ENCODE data around the gene FAM200C.

FAM200C gene

DNA sequence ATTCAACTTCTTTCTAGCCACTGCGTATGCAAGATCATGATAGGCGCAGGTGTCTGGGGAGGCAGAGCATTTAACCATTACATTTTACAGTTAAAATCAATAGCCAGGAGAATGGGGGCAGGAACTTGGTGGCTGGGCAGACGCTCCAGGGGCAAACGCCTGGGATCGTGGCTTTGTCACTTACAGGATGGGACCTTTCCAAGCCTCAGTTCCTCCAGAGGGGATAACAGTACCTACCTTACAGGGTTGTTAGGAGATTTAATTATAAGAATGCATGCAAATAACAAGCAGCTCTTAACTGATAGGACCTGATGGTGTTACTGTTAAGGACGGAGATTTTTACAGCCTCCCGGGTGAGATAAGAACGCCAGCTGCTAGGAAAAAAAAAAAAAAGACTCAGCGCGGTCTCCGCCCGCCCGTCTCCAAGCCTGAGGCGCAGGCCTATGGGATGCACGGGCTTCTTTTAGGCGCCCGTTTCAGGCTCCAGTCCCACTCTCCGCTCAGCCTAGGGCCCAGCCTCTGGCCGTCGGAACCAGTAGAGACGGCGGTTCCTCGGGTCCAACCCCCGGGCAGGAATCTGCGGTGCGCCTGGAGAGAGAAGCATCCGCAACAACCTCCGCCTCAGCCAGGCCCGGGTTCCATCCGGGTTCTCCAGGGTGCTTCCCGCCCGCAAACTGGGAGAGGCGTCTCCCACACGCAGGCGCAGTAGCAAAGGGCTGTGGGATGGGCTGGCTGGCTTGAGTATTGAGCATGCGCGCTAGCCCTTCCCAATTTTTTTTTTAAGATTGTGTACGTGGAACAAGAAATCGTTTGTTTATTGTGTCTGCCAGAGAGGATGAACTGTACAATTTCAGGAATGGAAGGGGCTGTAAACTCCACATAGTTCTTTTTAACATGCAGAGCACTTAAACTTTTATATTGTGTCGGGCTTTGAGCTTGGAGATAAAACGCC is at the start of gene FAM200C:
Gene FAM200C, minus strand, starts transcription at position 653 of the 952 bp plus-strand sequence. CDS start 4,564 bp downstream, outside the sequence.
- DNase-seq = peak; percentile 95 to 96 (median 95)

DNA sequence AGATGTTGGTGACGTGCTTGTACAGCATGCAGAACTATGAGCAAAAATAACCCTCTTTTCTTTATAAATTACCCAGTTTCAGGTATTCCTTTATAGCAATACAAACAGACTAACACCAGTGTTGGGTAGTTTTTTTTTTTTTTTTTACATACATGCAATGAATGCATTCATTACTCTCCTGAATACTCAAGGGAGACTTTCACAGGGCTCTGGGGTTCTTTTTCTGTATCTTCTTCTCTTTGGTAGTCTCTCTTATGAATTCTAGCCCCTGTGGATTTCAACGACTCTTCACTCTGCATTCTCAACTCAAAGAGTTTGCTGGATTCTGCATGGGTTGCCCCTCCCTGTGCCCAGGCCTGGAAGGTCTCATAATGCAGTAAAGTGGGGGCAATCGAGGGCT is 49.6 kb upstream of the FAM200C start:
- DNase-seq = no peak

DNA sequence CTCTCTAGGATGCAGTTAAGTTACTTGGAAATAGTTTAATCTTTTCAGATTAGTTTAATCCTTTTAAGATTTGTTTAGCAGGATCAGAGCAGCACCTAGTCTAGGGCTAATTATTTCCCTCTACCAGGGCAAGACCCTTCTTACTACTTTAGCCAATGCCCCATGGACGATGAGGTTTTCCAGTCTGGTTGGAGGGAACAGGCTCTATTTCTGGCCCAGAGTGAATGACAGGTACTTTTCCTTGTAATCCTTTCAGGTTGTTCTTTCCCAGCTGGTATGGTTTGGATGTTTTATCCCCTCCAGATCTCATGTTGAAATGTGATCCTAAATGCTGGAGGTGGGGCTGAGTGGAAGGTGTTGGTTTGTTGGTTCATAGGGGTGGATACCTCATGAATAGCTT is 49.0 kb upstream of the FAM200C start:
- no peak for DNase-seq

DNA sequence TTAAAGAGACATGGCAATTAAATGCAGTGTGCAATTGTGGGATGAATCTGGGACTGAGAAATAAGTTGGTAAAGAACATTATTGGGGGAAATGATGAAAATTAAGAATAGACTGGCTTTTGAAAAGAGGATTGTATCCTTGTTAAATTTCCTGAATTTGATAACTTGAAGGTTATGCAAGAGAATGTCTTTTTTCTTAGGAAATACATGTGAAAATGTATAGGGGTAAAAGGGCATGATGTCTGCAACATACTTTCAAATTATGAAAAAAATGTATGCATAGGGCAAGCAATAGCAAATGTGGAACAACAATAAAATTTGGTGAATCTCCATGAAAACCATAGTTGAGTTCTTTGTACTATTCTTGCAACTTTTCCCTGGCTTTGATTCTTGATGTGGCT is 45.9 kb upstream of the FAM200C start:
- DNase-seq = peak in 2 of 3 donors; percentile 49 to 50

DNA sequence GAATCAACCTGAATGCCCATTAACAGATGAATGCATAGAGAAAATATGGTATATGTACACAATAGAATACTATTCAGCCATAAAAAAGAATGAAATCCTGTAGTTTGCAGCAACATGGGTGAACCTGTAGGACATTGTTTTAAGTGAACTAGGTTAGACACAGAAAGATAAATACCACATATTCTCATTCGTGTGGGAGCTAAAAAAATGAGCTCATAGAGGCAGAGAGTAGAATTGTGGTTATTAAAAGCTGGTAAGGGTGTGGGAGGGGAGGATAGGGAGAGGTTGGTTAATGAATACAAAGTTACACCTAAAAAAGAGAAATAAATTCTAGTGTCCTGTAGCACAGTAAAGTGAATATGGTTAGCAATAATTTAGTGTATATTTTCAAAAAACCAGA is 45.3 kb upstream of the FAM200C start:
- DNase-seq = peak in 1 of 3 donors; percentile 25

DNA sequence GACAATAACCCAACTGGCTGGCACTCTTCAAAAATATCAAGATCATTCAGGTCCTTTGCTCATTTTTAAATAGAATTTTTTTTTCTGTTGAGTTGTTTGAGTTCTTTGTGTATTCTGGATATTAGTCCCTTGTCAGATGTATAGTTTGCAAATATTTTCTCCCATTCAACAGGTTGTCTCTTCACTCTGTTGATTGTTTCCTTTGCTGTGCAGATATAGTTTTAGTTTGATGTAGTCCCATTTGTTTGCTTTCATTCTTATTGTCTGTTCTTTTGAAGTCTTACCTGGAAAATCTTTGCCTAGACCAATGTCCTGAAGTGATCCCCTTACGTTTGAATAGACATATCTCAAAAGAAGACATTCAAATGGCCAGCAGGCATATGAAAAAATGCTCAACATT is 44.6 kb upstream of the FAM200C start:
- DNase-seq = no peak

DNA sequence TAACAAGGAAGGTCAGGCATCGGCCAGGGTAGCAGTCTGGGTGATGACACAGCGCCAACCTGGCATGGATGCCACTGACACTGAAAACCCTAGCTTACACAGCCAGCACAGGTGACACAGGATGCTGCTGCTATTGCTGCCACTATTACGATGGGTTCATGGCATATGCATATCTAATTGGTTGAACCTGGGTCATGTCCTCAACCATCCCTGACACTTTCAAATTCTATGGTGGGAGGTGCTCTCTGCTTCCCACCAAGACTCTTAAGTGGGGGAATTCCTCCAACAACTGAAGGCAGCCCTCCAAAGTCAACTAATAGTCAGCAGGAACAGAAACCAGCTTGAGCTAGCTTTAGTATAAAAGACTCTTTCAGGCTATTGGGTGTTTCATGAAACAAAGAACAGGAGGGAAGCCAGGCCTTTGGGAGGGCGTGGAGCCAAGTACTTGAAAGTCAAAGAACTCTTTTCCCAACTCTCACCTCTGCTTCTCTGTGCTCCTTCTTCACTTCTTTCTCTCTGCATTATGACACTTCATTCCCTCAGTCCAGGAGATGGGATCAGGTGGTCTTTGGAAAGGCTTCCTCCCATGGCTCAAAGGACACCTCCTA is 43.1 kb upstream of the FAM200C start:
- no peak for DNase-seq

DNA sequence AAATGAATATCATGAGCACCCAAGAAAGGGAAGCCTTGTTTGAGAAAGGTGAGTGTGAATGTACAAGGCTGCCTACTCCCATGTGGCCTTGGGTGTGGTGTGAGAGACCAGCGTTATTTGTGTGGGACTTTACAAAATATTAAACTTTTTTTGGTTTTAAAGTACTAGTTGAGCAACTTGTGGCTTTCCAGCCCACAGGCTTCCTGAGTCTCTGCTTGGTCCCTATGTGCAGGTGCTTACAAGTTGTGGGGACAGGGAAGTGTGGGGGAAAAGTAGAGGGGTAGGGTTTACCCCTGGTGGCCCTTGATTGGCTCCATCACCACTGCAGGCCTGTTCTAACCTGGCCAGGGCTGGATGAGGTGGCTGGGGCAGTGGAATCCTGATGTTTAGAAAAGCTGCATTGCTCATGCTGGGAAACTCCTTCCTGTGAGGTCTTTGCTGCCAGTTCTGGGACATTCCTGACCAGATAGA is 41.5 kb upstream of the FAM200C start:
- DNase-seq = peak; percentile 40 to 59 (median 43)

DNA sequence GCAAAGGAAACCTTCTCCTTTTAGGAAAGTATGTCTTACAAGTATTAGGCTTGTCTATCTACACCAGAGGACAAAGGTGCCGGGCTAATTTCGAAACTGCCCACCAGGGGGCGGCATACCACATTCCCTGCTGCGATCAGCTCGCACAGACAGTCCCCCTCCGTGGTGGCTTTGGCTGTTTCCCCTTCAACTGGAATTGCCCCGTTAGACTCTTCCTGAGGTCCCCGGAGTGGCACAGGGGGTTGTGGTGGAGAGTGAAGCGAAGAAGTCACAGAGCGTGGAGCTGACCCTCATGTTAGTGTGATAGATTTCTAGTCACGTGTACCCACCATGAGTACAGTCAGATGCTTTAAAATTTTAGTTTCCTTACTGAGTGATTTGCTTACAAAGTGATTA is 39.3 kb upstream of the FAM200C start:
- peak; percentile 89 to 92 (median 90) for DNase-seq

DNA sequence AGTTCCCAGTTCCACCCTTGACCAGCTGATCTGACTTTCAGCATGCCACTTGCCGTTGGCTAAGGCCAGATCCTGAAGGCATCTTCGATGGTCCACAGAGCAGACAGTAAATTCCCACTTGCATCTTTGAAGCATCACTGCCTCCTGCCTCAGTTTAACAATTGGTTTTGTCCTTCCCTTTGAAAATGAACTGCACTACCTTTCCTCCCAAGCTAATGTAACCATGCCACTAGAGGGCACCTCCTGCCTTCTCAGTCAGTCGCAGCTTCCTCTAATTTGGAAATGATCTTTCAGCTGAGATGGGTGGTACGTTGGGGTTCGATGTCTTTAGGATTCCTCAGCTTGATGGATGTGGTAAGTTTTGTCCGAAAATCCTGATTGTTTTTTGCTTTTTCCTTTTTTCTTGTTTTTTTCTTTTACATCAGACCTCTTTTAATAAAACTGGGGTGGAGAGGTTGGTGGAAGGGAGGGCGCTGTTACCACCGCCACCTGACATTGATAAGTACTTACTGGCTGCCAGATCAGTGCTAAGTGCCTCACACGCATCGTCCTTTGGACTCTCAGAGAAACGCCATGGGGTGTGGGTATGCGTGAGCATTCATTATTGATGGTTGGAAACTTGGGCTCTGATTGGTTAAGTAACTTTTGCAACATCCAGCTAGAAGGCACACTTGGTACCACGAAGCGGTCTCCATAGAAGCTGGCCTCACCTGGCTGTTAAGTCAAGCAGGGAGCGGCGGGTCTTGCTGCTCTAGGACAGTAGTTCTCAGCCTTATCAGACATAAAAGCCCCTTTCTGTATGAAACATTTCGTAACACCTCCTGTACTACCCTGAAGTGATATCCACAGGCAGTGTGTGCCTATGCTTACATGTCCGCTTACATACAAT is 38.7 kb upstream of the FAM200C start:
- peak; percentile 81 to 86 (median 85) for DNase-seq

DNA sequence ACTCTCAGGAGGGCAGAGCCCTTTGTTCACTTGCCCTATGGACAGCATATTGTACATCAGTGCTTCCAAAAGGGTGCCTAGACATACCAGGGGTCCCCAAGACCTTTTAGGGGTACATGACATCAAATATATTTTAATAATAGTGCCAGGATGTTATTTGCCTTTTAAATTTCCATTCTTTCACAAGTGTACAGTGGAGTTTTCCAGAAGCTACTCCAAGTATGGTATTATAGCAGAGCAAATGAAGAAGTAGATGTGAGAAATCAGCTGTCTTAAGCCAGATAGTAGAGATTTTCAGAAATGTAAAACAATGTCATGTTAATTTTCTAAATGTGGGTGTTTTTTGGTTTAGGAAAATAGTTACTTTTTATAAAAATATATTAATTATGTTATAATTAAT is 37.4 kb upstream of the FAM200C start:
- DNase-seq = peak; percentile 41 to 75 (median 65)

DNA sequence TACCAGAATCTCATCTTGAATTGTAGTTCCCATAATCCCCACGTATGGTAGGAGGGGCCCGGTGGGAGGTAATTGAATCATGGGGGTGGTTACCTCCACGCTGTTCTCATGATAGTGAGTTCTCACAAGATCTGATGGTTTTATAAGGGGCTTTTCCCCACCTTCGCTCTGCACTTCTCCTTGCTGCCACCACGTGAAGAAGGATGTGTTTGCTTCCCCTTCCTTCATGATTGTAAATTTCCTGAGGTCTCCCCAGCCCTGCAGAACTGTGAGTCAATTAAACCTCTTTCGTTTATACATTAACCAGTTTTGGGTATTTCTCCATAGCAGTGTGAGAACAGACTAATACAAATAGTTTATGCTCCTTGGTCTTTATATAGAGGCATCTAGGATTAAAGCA is 36.8 kb upstream of the FAM200C start:
- peak; percentile 83 to 86 (median 85) for DNase-seq

DNA sequence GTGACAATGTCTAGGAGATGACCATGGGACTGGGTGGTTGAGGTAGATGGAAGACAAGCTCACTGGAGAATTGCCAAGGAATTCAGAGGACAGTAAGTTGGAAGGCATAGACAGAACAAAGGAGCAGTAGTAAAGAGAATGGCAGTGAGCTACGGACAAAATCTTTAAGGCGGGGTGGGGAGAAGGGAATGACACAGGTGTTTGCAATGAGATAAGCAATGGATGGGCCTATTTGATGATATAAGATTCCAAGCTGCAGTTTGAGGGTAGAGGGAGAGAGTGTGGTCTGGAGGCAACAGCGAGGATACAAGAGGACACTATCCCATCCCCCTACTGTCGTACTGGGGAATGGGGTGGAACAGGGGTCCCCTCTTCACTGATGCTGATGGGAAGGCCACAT is 36.2 kb upstream of the FAM200C start:
- DNase-seq = no peak

DNA sequence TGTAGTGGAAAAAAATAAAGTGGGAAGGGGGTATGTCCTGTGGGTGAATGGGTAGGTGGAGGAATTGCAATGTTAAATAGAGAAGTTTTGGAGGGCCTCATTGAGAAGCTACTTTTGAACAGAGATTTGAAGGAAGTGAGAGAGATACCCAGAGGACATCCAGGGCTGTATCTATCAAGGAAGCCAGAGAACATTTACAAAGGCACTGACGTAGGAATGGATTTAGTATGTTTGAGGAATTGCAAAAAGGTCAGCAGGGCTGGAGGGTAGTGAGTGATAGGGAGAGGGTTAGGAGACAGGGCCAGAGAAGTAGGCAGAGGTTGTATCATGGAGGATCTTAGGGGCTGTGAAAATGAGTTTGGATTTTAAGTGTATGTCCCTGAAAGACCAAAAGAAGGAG is 35.7 kb upstream of the FAM200C start:
- peak in 2 of 3 donors; percentile 22 to 35 for DNase-seq

DNA sequence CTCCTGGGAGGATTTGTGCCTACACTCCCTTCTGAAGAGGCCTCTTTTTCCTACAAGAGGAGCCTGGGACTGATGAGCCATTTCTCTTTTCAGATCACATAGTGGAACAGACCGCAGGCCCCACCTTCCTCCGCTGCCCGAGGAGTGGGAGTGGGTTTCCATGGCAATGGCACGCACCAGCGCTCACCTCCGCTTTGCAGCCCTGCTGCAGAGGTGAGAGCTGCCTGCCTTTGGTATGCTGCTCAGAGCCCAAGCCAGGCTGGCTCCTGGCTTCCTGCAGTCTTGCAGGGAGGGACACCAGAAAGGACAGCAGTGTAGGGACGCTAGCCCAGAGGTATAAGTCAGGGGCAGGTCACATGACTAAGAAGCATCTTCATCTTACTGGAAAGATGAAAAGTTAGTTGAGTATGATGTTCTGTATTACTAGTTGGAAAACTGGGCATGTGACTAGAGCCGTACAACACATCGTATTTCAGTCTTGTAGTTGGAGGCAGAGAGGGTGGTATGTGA is 34.2 kb upstream of the FAM200C start:
- DNase-seq = no peak

DNA sequence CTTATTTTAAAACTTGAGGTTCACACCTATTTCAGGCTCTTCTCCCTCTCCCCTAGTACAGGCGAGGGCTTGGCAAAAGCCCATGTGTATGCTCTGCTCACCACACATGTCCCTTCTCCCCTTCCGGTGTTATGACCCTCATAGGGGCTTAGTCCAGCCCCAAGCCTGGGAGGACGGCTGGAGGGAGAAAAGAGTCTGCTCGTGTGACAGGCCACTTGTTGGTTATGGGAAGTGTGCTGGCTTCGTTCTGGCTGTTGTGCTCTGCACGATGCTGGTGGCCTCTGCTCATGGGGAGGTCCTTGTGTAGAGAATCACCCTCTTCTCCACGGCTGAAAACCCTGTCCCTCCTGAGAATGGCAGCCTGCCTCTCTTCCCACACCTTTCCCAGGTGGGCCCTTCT is 32.9 kb upstream of the FAM200C start:
- no peak for DNase-seq

DNA sequence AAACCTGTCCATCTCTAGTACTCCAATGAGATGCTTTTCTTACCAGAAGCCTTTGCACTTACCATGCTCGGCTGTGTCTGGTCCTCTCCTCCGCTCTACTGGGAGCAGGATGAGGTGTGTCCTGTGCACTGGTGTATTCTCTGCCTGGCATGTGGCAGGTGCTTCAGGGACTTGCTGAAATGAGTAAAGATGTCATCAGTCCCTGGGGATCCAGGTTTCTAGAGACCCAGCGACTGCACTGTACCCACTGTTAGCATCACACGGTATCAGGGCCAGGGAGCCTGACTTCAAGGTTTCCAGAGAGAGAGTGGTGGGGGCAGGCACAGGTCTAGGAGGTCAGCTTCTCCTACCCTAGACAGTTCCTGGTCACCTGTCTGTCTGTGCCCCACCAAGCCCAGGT is 32.3 kb upstream of the FAM200C start:
- no peak for DNase-seq

DNA sequence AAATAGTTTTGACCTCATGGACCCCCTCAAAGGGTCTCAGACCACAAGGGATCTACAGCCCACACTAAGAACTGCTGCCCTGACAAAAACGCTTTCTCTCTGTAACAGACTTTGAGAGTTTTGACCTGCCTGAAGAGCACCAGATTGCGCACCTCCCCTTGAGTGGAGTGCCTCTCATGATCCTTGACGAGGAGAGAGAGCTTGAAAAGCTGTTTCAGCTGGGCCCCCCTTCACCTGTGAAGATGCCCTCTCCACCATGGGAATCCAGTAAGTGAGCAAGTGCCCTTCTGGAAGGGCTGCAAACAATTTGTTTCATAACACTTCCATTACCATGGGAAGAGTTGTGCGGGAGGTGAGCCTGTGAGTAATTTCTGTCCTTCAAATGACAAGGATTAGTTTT is 27.8 kb upstream of the FAM200C start:
- no peak for DNase-seq

DNA sequence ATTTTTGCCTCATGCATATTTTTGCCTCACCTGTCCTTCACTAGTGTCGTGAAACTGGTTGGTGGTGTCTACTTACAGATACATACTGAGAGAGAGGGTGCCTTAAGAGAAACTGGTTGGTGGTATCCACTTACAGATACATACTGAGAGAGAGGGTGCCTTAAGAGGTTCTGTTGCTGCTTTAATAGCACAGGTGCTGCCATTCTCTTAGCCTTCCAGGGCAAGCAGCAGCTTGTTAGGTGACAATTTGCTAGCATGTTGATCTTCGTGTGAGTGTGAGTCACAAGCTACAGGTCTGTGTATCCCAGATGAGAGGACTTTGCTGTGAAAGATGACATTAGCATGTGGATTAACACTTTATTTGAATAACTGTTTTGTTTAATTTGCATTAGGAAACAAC is 23.2 kb upstream of the FAM200C start:
- no peak for DNase-seq

DNA sequence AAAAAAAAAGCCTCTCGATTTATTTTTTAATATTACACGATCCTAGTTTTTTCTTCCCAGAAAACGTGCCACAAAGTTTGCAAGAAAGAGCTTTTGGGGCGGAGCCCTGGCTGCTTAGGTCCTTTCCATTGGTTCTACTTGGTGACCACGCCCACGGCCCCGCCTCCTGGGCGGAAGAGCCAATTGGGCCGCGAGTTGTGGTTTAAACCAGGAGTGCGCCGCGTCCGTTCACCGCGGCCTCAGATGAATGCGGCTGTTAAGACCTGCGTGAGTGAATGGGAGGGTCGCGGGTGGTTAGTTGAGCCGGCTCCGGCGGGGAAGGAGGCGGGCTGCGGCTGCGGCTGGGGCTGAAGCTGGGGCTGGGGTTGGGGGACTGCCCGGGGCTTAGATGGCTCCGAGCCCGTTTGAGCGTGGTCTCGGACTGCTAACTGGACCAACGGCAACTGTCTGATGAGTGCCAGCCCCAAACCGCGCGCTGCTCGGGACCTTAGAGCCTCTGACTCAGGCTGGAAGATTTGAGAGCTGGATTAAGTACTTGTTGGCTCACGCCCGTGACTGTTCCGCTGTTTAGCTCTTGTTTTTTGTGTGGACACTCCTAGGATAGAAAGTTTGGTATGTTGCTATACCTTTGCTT is 21.9 kb upstream of the FAM200C start, which contains the start of gene PTTG1:
Gene PTTG1, plus strand, starts transcription at position 231 of the 634 bp plus-strand sequence. CDS start 458 bp downstream, outside the sequence.
- peak; percentile 97 to 98 (median 97) for DNase-seq

DNA sequence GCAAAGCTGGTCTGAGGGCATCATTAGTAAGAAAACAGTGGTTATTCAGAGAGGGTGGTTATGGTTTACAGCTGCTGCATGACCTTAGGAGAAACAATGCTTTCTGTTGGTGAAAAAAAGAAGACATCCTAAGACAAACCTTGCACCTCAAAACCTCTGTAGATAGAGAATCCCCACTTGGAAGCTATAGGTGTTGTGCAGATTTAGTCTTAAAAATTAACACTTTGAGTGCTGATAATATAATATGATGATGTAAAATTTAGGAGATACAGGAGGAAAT is 20.4 kb upstream of the FAM200C start:
- no peak for DNase-seq

All from suppressor macrophage treated with lipopolysaccharide for 1 hour (primary cell).